GM18526 (cell line): ENCODE measurements around the gene TMPRSS12.

Experiments
- POLR2A ChIP-seq: IDR thresholded peaks from 3 replicates; pipeline ENCODE4 v1.6.1; 2011; ENCODE audit not compliant: insufficient read length; ENCODE audit errors: extremely low read depth

Gene TMPRSS12

DNA sequence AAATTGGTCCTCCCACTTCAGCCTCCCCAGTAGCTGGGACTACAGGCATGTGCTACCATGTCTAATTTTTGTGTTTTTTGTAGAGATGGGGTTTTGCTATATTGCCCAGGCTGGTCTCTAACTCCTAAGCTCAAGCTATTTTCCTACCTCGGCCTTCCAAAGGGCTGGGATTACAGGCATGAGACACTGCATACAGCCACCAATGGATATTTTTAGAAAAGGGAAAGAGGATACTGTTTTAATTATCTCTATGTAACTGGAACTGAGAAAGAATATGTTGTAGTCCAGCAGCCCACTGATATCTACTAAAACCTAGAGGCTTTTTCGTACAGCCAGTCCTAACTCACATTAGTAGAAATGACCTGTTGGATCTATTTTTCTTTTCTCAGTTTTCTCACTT is 6.2 kb downstream of the TMPRSS12 start:
- TF ChIP-seq POLR2A, result no peak

- TF ChIP-seq POLR2A, result no peak
These were observed 17.0 kb downstream of the TMPRSS12 start for GRCh38 chr12:50859621-50860310.

GRCh38 chr12:50862316-50862715 is 19.6 kb downstream of the TMPRSS12 start:
- TF ChIP-seq POLR2A, result no peak

DNA sequence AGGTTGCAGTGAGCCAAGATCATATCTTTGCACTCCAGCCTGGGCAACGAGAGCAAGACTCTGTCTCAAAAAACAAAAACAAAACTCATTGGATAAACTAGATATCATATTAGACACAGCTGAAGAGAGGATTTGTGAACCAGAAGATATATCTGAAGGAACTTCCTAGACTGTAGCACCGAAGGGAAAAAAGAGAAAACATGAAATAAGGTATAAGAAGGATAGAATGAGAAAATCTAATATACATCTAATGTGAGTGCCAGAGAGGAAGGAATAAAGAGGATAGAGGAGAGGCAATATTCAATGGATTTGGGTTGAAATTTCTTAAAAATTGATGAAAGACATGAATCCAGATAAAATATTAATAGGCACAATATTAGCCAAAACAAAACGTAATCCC is 22.5 kb downstream of the TMPRSS12 start:
- no peak for TF ChIP-seq POLR2A

DNA sequence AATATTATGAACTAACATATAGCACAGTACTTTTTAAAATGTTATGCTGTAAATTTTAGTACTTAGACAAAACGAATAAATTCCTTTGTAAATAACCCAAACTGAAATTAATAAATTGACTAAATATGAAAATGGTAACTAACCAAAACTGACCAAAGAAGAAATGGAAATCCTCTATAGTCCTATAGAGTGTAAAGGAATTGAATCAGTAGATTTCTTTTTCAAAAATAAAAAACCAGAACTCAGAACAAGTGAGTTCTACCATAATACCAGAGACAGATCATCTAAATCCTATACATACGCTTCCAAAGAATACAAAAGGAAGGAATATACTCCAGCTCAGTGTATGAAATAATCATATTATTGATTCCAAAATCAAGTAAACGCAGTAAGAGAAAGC is 39.8 kb downstream of the TMPRSS12 start:
- TF ChIP-seq POLR2A, result no peak

DNA sequence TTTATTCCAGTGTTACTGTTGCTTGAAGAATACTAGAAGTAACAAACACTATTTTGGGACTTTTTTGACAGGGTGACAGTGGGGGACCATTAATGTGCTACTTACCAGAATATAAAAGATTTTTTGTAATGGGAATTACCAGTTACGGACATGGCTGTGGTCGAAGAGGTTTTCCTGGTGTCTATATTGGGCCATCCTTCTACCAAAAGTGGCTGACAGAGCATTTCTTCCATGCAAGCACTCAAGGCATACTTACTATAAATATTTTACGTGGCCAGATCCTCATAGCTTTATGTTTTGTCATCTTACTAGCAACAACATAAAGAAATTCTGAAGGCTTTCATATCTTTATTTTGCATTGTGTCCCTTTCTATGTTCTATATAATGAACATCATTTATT is 44.5 kb downstream of the TMPRSS12 start:
- TF ChIP-seq POLR2A, result no peak

GRCh38 chr12:50888666-50889065 is 45.9 kb downstream of the TMPRSS12 start:
- TF ChIP-seq POLR2A, result no peak

GRCh38 chr12:50894241-50894640 is 51.5 kb downstream of the TMPRSS12 start:
- no peak for TF ChIP-seq POLR2A

- TF ChIP-seq POLR2A, result no peak
These were observed 59.0 kb downstream of the TMPRSS12 start for GRCh38 chr12:50901685-50902113.

DNA sequence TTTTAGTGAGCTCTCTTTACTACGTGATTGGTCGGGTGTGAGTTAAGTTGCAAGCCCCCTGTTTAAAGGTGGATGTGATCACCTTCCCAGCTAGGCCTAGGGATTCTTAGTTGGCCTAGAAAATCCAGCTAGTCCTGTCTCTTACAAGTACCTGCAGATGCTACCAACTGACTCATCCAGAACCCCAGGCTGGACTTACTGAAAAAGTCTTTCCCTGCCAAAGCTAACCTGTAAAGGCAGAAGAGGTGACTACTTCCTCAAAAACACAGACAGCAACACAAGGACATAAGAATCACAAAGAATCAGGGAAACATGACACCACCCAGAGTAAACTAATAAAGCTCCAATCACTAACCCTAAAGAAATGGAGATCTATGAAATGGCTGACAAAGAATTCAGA is 70.5 kb downstream of the TMPRSS12 start:
- TF ChIP-seq POLR2A, result no peak

DNA sequence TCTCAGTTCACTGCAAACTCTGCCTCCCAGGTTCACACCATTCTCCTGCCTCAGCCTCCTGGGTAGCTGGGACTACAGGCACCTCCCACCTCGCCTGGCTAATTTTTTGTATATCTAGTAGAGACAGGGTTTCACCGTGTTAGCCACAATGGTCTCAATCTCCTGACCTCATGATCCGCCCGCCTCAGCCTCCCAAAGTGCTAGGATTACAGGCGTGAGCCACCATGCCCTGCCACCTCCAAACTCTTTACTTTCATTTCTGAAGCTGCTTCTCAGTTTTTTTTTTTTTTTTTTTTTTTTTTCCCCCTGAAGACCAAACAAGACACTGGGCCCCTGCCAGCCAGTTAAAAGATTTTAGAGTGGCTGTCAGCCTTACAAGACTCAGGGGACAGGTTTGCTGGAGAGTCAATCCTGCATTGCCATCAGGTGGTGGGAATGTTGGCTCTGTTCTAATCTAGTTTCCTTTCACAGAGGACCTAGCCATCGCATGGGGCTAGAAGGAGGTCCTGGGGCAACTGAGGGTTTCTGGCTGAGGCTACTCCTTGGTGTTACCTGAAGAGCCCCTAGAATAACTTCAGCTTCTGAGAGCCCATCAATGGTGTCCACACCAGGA is 72.3 kb downstream of the TMPRSS12 start:
- no peak for TF ChIP-seq POLR2A

GRCh38 chr12:50916292-50916691 is 73.6 kb downstream of the TMPRSS12 start:
- no peak for TF ChIP-seq POLR2A

DNA sequence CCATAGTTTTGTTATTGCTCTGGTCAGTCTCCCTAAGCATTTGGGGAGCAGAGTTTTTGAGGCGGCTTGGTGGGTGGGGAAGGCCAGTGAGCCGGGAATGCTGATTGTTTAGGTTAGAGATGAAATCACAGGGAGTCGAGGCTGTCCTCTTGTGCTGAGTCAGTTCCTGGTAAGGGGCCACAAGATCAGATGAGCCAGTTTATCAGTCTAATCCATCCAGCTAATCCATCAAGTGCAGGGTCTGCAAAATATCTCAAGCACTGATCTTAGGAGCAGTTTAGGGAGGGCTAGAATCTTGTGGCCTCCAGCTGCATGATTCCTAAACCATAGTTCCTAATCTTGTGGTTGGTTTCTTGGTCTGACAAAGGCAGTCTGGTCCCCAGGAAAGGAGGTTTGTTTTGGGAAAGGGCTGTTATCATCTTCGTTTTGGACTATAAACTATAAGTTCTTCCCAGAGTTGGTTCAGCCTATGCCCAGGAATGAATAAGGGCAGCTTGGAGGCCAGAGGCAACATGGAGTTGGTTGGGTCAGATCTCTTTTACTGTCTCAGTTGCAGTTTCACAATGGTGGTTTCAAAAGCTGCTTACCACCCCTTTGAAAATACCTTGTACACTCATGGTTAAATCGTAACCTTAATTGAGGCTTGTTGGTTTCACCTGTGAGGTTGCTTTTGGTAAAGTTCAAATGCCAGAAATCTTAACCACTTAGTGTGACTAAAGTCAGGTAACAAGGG is 76.0 kb downstream of the TMPRSS12 start:
- TF ChIP-seq POLR2A, result no peak

DNA sequence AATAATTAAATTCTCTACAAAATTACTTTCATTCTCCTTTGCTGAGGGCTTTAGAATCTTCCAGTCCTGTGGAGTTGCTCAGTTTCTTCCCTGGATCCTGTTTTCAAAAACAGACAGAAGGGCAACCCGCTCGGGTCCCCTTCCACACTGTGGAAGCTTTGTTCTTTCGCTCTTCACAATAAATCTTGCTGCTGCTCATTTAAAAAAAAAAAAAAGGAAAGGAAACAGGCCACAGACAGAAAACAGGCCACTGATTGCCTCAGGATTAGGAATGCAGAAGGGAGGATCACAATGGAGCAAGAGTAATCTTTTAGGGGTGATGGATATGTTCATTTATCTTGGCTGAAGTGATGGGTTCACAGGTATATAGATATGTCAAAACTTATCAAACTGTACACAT is 80.1 kb downstream of the TMPRSS12 start:
- no peak for TF ChIP-seq POLR2A

GRCh38 chr12:50923361-50924130 is 80.8 kb downstream of the TMPRSS12 start:
- TF ChIP-seq POLR2A, result no peak

DNA sequence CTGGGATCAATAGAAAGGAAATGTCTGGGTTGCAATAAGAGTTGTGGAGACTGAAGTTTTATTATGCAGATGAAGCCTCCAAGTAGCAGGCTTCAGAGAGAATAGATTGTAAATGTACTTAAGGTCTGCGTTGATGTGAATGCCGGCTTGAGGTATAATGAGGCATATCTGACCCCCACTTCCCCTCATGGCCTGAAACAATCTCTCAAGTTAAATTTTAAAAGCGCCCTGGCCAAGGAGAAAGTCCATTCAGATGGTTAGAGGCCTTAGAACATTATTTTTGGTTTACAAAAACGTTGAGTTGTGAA is 81.4 kb downstream of the TMPRSS12 start:
- TF ChIP-seq POLR2A, result no peak
